ENCODE results near the gene VAMP2. TPM values are rescaled to one million over a fixed set of nuclear protein-coding genes. Genes with fewer than 3 reads are reported as not detected.

VAMP2 gene
- polyA plus RNA-seq, 1 donor = 95.0 TPM

- Histone ChIP-seq H3K27ac (ENCODE audit: low read length) (no peak overlapping the region), H3K4me3 (ENCODE audit: low read length) (no peak overlapping the region), H3K4me1 (ENCODE audit: control insufficient read depth, insufficient read depth, low read length) (peaks cover 13% of the 10 kb centered on the region), H3K36me3 (ENCODE audit: control insufficient read depth, insufficient read depth, low read length) (peaks cover 68% of the 10 kb centered on the region), H3K9me3 (ENCODE audit: control insufficient read depth, low read depth, low read length) (no peaks in the 10 kb centered on the region), H3K27me3 (ENCODE audit: control insufficient read depth, insufficient read depth, low read length) (no peaks in the 10 kb centered on the region)
- DNase-seq = no peak
- WGBS (ENCODE audit: insufficient coverage, low lambda C conversion rate) = no CpG with 5 or more reads among the region's 23 CpGs
These were observed 20.4 kb downstream of the VAMP2 start for GRCh38 chr17:8142158-8142886.

GRCh38 chr17:8141741-8142140 lies 21.0 kb downstream of the VAMP2 start:
- WGBS (ENCODE audit: insufficient coverage, low lambda C conversion rate) = no CpG with 5 or more reads among the region's 11 CpGs
- H3K36me3 ChIP-seq (ENCODE audit: control insufficient read depth, insufficient read depth, low read length) = peaks cover 62% of the 10 kb centered on the region
- H3K4me3 ChIP-seq (ENCODE audit: low read length) = no peak overlapping the region
- no peaks in the 10 kb centered on the region for H3K27me3 ChIP-seq (ENCODE audit: control insufficient read depth, insufficient read depth, low read length)
- no peaks in the 10 kb centered on the region for H3K9me3 ChIP-seq (ENCODE audit: control insufficient read depth, low read depth, low read length)
- DNase-seq = no peak
- H3K4me1 ChIP-seq (ENCODE audit: control insufficient read depth, insufficient read depth, low read length) = peaks cover 13% of the 10 kb centered on the region
- H3K27ac ChIP-seq (ENCODE audit: low read length) = no peak overlapping the region

- no peaks in the 10 kb centered on the region for H3K27me3 ChIP-seq (ENCODE audit: control insufficient read depth, insufficient read depth, low read length)
- no peaks in the 10 kb centered on the region for H3K9me3 ChIP-seq (ENCODE audit: control insufficient read depth, low read depth, low read length)
- WGBS (ENCODE audit: insufficient coverage, low lambda C conversion rate) = no CpG with 5 or more reads among the region's 7 CpGs
- H3K4me3 ChIP-seq (ENCODE audit: low read length) = no peak overlapping the region
- H3K36me3 ChIP-seq (ENCODE audit: control insufficient read depth, insufficient read depth, low read length) = peaks cover 55% of the 10 kb centered on the region
- DNase-seq = no peak
- peaks cover 13% of the 10 kb centered on the region for H3K4me1 ChIP-seq (ENCODE audit: control insufficient read depth, insufficient read depth, low read length)
- H3K27ac ChIP-seq (ENCODE audit: low read length) = no peak overlapping the region
These were observed 21.7 kb downstream of the VAMP2 start for GRCh38 chr17:8141045-8141444.

- Histone ChIP-seq H3K27ac (ENCODE audit: low read length) (no peak overlapping the region), H3K27me3 (ENCODE audit: control insufficient read depth, insufficient read depth, low read length) (no peaks in the 10 kb centered on the region), H3K36me3 (ENCODE audit: control insufficient read depth, insufficient read depth, low read length) (peaks cover 48% of the 10 kb centered on the region), H3K9me3 (ENCODE audit: control insufficient read depth, low read depth, low read length) (no peaks in the 10 kb centered on the region), H3K4me1 (ENCODE audit: control insufficient read depth, insufficient read depth, low read length) (peaks cover 13% of the 10 kb centered on the region), H3K4me3 (ENCODE audit: low read length) (no peak overlapping the region)
- WGBS (ENCODE audit: insufficient coverage, low lambda C conversion rate) = no CpG with 5 or more reads among the region's 18 CpGs
- no peak for DNase-seq
These were observed 22.4 kb downstream of the VAMP2 start for GRCh38 chr17:8140065-8141029.

- H3K27me3 ChIP-seq (ENCODE audit: control insufficient read depth, insufficient read depth, low read length) = no peaks in the 10 kb centered on the region
- H3K4me3 ChIP-seq (ENCODE audit: low read length) = peak overlapping the region; percentile 53
- H3K36me3 ChIP-seq (ENCODE audit: control insufficient read depth, insufficient read depth, low read length) = peaks cover 35% of the 10 kb centered on the region
- no CpG with 5 or more reads among the region's 46 CpGs for WGBS (ENCODE audit: insufficient coverage, low lambda C conversion rate)
- H3K27ac ChIP-seq (ENCODE audit: low read length) = peak overlapping the region; percentile 98
- peaks cover 13% of the 10 kb centered on the region for H3K4me1 ChIP-seq (ENCODE audit: control insufficient read depth, insufficient read depth, low read length)
- no peaks in the 10 kb centered on the region for H3K9me3 ChIP-seq (ENCODE audit: control insufficient read depth, low read depth, low read length)
- peak; percentile 96 to 98 for DNase-seq
These were observed 23.9 kb downstream of the VAMP2 start for GRCh38 chr17:8138672-8139371.

- H3K36me3 ChIP-seq (ENCODE audit: control insufficient read depth, insufficient read depth, low read length) = peaks cover 33% of the 10 kb centered on the region
- no peaks in the 10 kb centered on the region for H3K9me3 ChIP-seq (ENCODE audit: control insufficient read depth, low read depth, low read length)
- H3K4me3 ChIP-seq (ENCODE audit: low read length) = peak overlapping the region; percentile 25
- peak overlapping the region; percentile 98 for H3K27ac ChIP-seq (ENCODE audit: low read length)
- WGBS (ENCODE audit: insufficient coverage, low lambda C conversion rate) = no CpG with 5 or more reads among the region's 7 CpGs
- no peak for DNase-seq
- peaks cover 13% of the 10 kb centered on the region for H3K4me1 ChIP-seq (ENCODE audit: control insufficient read depth, insufficient read depth, low read length)
- no peaks in the 10 kb centered on the region for H3K27me3 ChIP-seq (ENCODE audit: control insufficient read depth, insufficient read depth, low read length)
These were observed 24.4 kb downstream of the VAMP2 start for GRCh38 chr17:8138374-8138671.

- Histone ChIP-seq H3K36me3 (ENCODE audit: control insufficient read depth, insufficient read depth, low read length) (peaks cover 29% of the 10 kb centered on the region), H3K4me3 (ENCODE audit: low read length) (peak overlapping the region; percentile 25), H3K27ac (ENCODE audit: low read length) (peak overlapping the region; percentile 98), H3K27me3 (ENCODE audit: control insufficient read depth, insufficient read depth, low read length) (no peaks in the 10 kb centered on the region), H3K9me3 (ENCODE audit: control insufficient read depth, low read depth, low read length) (no peaks in the 10 kb centered on the region), H3K4me1 (ENCODE audit: control insufficient read depth, insufficient read depth, low read length) (peaks cover 13% of the 10 kb centered on the region)
- WGBS (ENCODE audit: insufficient coverage, low lambda C conversion rate) = 53% methylated on average over 3 of the region's 21 CpGs
- DNase-seq = no peak
These were observed 24.9 kb downstream of the VAMP2 start for GRCh38 chr17:8137645-8138373.

GRCh38 chr17:8133941-8134340 lies 28.8 kb downstream of the VAMP2 start:
- no peak for DNase-seq
- Histone ChIP-seq H3K36me3 (ENCODE audit: control insufficient read depth, insufficient read depth, low read length) (no peaks in the 10 kb centered on the region), H3K27ac (ENCODE audit: low read length) (no peak overlapping the region), H3K9me3 (ENCODE audit: control insufficient read depth, low read depth, low read length) (no peaks in the 10 kb centered on the region), H3K4me1 (ENCODE audit: control insufficient read depth, insufficient read depth, low read length) (peaks cover 10% of the 10 kb centered on the region), H3K27me3 (ENCODE audit: control insufficient read depth, insufficient read depth, low read length) (peaks cover 19% of the 10 kb centered on the region), H3K4me3 (ENCODE audit: low read length) (no peak overlapping the region)
- WGBS (ENCODE audit: insufficient coverage, low lambda C conversion rate) = no CpG with 5 or more reads among the region's 4 CpGs

- Histone ChIP-seq H3K27me3 (ENCODE audit: control insufficient read depth, insufficient read depth, low read length) (peaks cover 24% of the 10 kb centered on the region), H3K4me1 (ENCODE audit: control insufficient read depth, insufficient read depth, low read length) (peaks cover 9% of the 10 kb centered on the region), H3K27ac (ENCODE audit: low read length) (no peak overlapping the region), H3K4me3 (ENCODE audit: low read length) (no peak overlapping the region), H3K36me3 (ENCODE audit: control insufficient read depth, insufficient read depth, low read length) (no peaks in the 10 kb centered on the region), H3K9me3 (ENCODE audit: control insufficient read depth, low read depth, low read length) (no peaks in the 10 kb centered on the region)
- DNase-seq = no peak
- no CpG with 5 or more reads among the region's 12 CpGs for WGBS (ENCODE audit: insufficient coverage, low lambda C conversion rate)
These were observed 29.3 kb downstream of the VAMP2 start for GRCh38 chr17:8133399-8133798.

All from large intestine (tissue), 3 donors.